ENCODE data around the gene PCCA. TPM values are rescaled to one million over a fixed set of nuclear protein-coding genes. Genes with fewer than 3 reads are reported as not detected.
A peak's percentile ranks its signal among the peaks of the same experiment; 100 is the strongest.

The PCCA gene
- total and polyA plus RNA-seq, 2 donors (not counting 3 experiments of a cell fraction or from before 2014, with no cell fraction given): 5.7 to 20.2 TPM

DNA sequence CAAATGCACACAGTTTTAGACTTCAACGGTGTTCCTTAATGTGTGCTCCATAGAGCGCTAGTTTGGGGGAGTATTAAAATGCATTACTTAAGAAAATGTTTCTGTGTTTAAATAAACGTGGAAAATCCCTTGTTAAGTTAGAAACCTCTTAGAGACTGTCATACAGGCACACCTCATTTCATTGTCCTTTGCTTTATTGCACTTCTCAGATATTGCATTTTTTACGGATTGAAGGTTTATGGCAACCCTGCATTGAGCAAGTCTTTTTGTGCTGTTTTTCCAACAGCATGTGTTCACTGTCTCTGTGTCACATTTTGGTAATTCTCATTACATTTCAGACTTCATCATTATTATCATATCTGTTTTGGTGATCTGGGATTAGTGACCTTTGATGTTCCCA, 255.7 kb downstream of the PCCA start:
- ChIA-PET POLR2A (no interaction called here), CTCF (no interaction called here)
- no peaks in the 10 kb centered on the region for H3K27me3 ChIP-seq (ENCODE audit: control insufficient read depth in 2 of 2, insufficient read depth in 2 of 2, low read length in 2 of 2)
- no peaks in the 10 kb centered on the region for H3K79me2 ChIP-seq (ENCODE audit: control insufficient read depth, insufficient read depth, low read length)
- no peak overlapping the region for H3K27ac ChIP-seq (ENCODE audit: insufficient read depth, low read depth, low read length)
- dilution Hi-C loops (cut with MboI; ENCODE audit: extremely low pct_ligation_motif_present, low sequenced_read_pairs): no loop called here
- intact Hi-C loops (cut with micrococcal nuclease): no loop called here
- H3K9ac ChIP-seq (replicated peaks; ENCODE audit: extremely low read depth, insufficient read depth, low read length): no peak overlapping the region
- peaks cover 2% of the 10 kb centered on the region for H3K4me1 ChIP-seq (ENCODE audit: control insufficient read depth, extremely low read depth, insufficient read depth, low read length)
- no peak overlapping the region for H3K4me2 ChIP-seq (ENCODE audit: insufficient read depth, low read length)
- no peaks in the 10 kb centered on the region for H4K20me1 ChIP-seq (replicated peaks; ENCODE audit: control insufficient read depth, extremely low read depth, insufficient read depth, low read length)
- H3K9me3 ChIP-seq (replicated peaks; ENCODE audit: control insufficient read depth, insufficient read depth, low read length): no peaks in the 10 kb centered on the region
- FAIRE-seq: no peak
- no peak for DNase-seq (ENCODE audit: low read depth, low spot score)
- no peak overlapping the region for H3K4me3 ChIP-seq (replicated peaks in 1 of 3; ENCODE audit: insufficient read depth in 1 of 3, low read depth in 1 of 3, low read length in 3 of 3)
- H3K36me3 ChIP-seq (ENCODE audit: control insufficient read depth in 2 of 2, extremely low read depth in 1 of 2, insufficient read depth in 2 of 2, low read length in 2 of 2): no peaks in the 10 kb centered on the region
- BruUV-seq (replicated peaks): no TSS peak
- TF ChIP-seq, protein P1, sequence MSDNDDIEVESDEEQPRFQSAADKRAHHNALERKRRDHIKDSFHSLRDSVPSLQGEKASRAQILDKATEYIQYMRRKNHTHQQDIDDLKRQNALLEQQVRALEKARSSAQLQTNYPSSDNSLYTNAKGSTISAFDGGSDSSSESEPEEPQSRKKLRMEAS (IDR thresholded peaks at IDR 0.05; ENCODE audit: insufficient read depth, insufficient read length): no peak
- TF ChIP-seq FOS (IDR thresholded peaks at IDR 0.05; ENCODE audit: borderline replicate concordance, insufficient read depth, low read length): no peak
- TF ChIP-seq POLR2A (IDR thresholded peaks at IDR 0.05; ENCODE audit: low read depth, low read length): no peak
- TF ChIP-seq, protein P2, sequence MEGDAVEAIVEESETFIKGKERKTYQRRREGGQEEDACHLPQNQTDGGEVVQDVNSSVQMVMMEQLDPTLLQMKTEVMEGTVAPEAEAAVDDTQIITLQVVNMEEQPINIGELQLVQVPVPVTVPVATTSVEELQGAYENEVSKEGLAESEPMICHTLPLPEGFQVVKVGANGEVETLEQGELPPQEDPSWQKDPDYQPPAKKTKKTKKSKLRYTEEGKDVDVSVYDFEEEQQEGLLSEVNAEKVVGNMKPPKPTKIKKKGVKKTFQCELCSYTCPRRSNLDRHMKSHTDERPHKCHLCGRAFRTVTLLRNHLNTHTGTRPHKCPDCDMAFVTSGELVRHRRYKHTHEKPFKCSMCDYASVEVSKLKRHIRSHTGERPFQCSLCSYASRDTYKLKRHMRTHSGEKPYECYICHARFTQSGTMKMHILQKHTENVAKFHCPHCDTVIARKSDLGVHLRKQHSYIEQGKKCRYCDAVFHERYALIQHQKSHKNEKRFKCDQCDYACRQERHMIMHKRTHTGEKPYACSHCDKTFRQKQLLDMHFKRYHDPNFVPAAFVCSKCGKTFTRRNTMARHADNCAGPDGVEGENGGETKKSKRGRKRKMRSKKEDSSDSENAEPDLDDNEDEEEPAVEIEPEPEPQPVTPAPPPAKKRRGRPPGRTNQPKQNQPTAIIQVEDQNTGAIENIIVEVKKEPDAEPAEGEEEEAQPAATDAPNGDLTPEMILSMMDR (IDR thresholded peaks at IDR 0.05; ENCODE audit: extremely low read depth in 1 of 2, insufficient read depth in 1 of 2, low read depth in 1 of 2, low read length in 2 of 2): no peak
- no peaks in the 10 kb centered on the region for H3K9me1 ChIP-seq (replicated peaks; ENCODE audit: control insufficient read depth, extremely low read depth, insufficient read depth, low read length)
- H2AFZ ChIP-seq (ENCODE audit: low read depth, low read length): no peak overlapping the region

DNA sequence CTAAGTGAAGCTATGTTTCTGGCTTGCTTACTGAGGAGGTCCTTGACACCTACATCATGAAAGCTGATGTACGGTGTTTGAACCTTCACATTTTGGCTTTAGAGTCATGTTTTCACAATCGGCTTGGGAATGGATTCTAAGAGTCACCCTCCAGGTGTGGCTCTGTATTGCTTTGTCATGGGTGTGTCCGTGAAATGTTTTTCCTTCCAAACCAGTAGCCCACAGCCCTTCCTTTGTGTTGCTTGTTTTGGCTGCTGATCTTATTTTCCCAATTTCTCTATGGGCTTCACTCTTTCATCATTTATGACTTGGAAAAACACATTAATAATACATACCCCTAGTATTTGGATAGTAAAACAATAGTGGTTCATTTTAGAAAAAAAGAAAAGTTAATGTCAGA, 259.1 kb downstream of the PCCA start:
- Histone ChIP-seq H3K79me2 (ENCODE audit: control insufficient read depth, insufficient read depth, low read length) (no peaks in the 10 kb centered on the region), H3K4me3 (replicated peaks in 1 of 3; ENCODE audit: insufficient read depth in 1 of 3, low read depth in 1 of 3, low read length in 3 of 3) (no peak overlapping the region), H3K27ac (ENCODE audit: insufficient read depth, low read depth, low read length) (no peak overlapping the region), H4K20me1 (replicated peaks; ENCODE audit: control insufficient read depth, extremely low read depth, insufficient read depth, low read length) (no peaks in the 10 kb centered on the region), H3K9me1 (replicated peaks; ENCODE audit: control insufficient read depth, extremely low read depth, insufficient read depth, low read length) (no peaks in the 10 kb centered on the region), H3K36me3 (ENCODE audit: control insufficient read depth in 2 of 2, extremely low read depth in 1 of 2, insufficient read depth in 2 of 2, low read length in 2 of 2) (no peaks in the 10 kb centered on the region), H3K9me3 (replicated peaks; ENCODE audit: control insufficient read depth, insufficient read depth, low read length) (no peaks in the 10 kb centered on the region), H3K27me3 (ENCODE audit: control insufficient read depth in 2 of 2, insufficient read depth in 2 of 2, low read length in 2 of 2) (no peaks in the 10 kb centered on the region), H3K9ac (replicated peaks; ENCODE audit: extremely low read depth, insufficient read depth, low read length) (no peak overlapping the region), H2AFZ (ENCODE audit: low read depth, low read length) (no peak overlapping the region), H3K4me1 (ENCODE audit: control insufficient read depth, extremely low read depth, insufficient read depth, low read length) (peaks cover 2% of the 10 kb centered on the region), H3K4me2 (ENCODE audit: insufficient read depth, low read length) (no peak overlapping the region)
- no TSS peak for BruUV-seq (replicated peaks)
- TF ChIP-seq, protein P2 (IDR thresholded peaks at IDR 0.05; ENCODE audit: extremely low read depth in 1 of 2, insufficient read depth in 1 of 2, low read depth in 1 of 2, low read length in 2 of 2): no peak
- TF ChIP-seq POLR2A (IDR thresholded peaks at IDR 0.05; ENCODE audit: low read depth, low read length) (no peak), MYC (IDR thresholded peaks at IDR 0.05; ENCODE audit: low read depth, low read length) (no peak), EZH2 (IDR thresholded peaks at IDR 0.05; ENCODE audit: borderline replicate concordance, low read depth, low read length, severe bottlenecking) (no peak), FOS (IDR thresholded peaks at IDR 0.05; ENCODE audit: borderline replicate concordance, insufficient read depth, low read length) (no peak), JUN (IDR thresholded peaks at IDR 0.05; ENCODE audit: borderline replicate concordance, insufficient read depth, insufficient read length, low read depth) (no peak), POLR2AphosphoS5 (IDR thresholded peaks at IDR 0.05; ENCODE audit: insufficient read depth, low read depth, low read length) (no peak), GATA2 (IDR thresholded peaks at IDR 0.05; ENCODE audit: insufficient read depth, insufficient read length, low read depth, low read length) (no peak)
- TF ChIP-seq, protein P1 (IDR thresholded peaks at IDR 0.05; ENCODE audit: insufficient read depth, insufficient read length): no peak
- FAIRE-seq (no peak), DNase-seq (ENCODE audit: low read depth, low spot score) (peak; percentile 64)
- CTCF ChIA-PET: interaction anchor here (0.9 to 2.0 kb wide), 5 partner anchors 10 to 167 kb away, joined by 3 to 6 read pairs (median 3); no protein-coding TSS in a partner anchor
- intact Hi-C loops (cut with micrococcal nuclease) (no loop called here), dilution Hi-C loops (cut with MboI; ENCODE audit: extremely low pct_ligation_motif_present, low sequenced_read_pairs) (no loop called here)
- POLR2A ChIA-PET: no interaction called here
